Cortex of kidney (tissue), 1 donor: ENCODE measurements around the gene HTR3E.
"Not testable (repeated sequence)": the region's sequence is repeated elsewhere in the genome, so short reads cannot be mapped to it uniquely, and the experiment has no call there.

Experiments
- DNase-seq: peaks from one replicate; lab custom pipeline; 2025; lab: John Stamatoyannopoulos, UW

Gene HTR3E

GRCh38 chr3:184116017-184116416, 19.2 kb downstream of the HTR3E start:
- no peak for DNase-seq

- no peak for DNase-seq
Observed at GRCh38 chr3:184117636-184118035, 20.8 kb downstream of the HTR3E start.

GRCh38 chr3:184121031-184121430, 24.2 kb downstream of the HTR3E start:
- DNase-seq: not testable (repeated sequence)

- DNase-seq: no peak
Observed at GRCh38 chr3:184126006-184126405, 29.1 kb downstream of the HTR3E start.

GRCh38 chr3:184129012-184129411, 32.1 kb downstream of the HTR3E start:
- DNase-seq: no peak

- DNase-seq: no peak
Observed at GRCh38 chr3:184132945-184133344, 36.1 kb downstream of the HTR3E start.

- no peak for DNase-seq
Observed at GRCh38 chr3:184133840-184134745, 37.2 kb downstream of the HTR3E start.

- no peak for DNase-seq
Observed at GRCh38 chr3:184134746-184135148, 37.9 kb downstream of the HTR3E start.

GRCh38 chr3:184135149-184135910, 38.5 kb downstream of the HTR3E start, which contains the start of gene EIF2B5:
Gene EIF2B5 (plus strand): TSS chr3:184135358. CDS start chr3:184135386, 28 bp downstream.
- peak; percentile 56 for DNase-seq

GRCh38 chr3:184135911-184136260, 39.0 kb downstream of the HTR3E start:
- no peak for DNase-seq

- no peak for DNase-seq
Observed at GRCh38 chr3:184140436-184140835, 43.6 kb downstream of the HTR3E start.

GRCh38 chr3:184142199-184142598, 45.3 kb downstream of the HTR3E start:
- no peak for DNase-seq

- DNase-seq: no peak
Observed at GRCh38 chr3:184143327-184143726, 46.5 kb downstream of the HTR3E start.

GRCh38 chr3:184144505-184144904, 47.6 kb downstream of the HTR3E start:
- no peak for DNase-seq

- no peak for DNase-seq
Observed at GRCh38 chr3:184145111-184145524, 48.3 kb downstream of the HTR3E start.

- DNase-seq: no peak
Observed at GRCh38 chr3:184145751-184146270, 48.9 kb downstream of the HTR3E start.

- no peak for DNase-seq
Observed at GRCh38 chr3:184148076-184148475, 51.2 kb downstream of the HTR3E start.

GRCh38 chr3:184149123-184149522, 52.3 kb downstream of the HTR3E start:
- no peak for DNase-seq

- not testable (repeated sequence) for DNase-seq
Observed at GRCh38 chr3:184149770-184150169, 52.9 kb downstream of the HTR3E start.

GRCh38 chr3:184154885-184155643, 58.2 kb downstream of the HTR3E start, which contains the start of gene DVL3:
Gene DVL3 (plus strand): TSS chr3:184155377. CDS start chr3:184155636, 259 bp downstream.
- no peak for DNase-seq

GRCh38 chr3:184155644-184156521, 59.0 kb downstream of the HTR3E start:
- no peak for DNase-seq
